MCF 10A (cell line): Measurements from ENCODE around the gene TUBA8. TPM values are rescaled to one million over a fixed set of nuclear protein-coding genes. Genes with fewer than 3 reads are reported as not detected.

Experiments used
- BruUV-seq: library from RNA; stranded (reverse); fragments of 400-500 nt; replicated peaks from 2 replicates; lab custom pipeline; 2021; lab: Mats Ljungman, UMichigan
- CTCF ChIA-PET: fragments of 300-600 bp; sonication (Branson Sonifier 250); formaldehyde crosslinking; extraction: SDS; loops from one replicate; lab custom pipeline; 2021; ENCODE audit warnings: antibody characterized with exemption, inconsistent platforms; lab: Yijun Ruan, JAX
- POLR2A ChIA-PET: fragments of 300-600, 350-650 bp; sonication (Branson Sonifier 250); formaldehyde crosslinking; extraction: SDS; loops from one replicate; lab custom pipeline; 2020; ENCODE audit warnings: antibody characterized with exemption, inconsistent platforms; lab: Yijun Ruan, JAX
- DNase-seq: peaks from one replicate; pipeline ENCODE4 v3.0.0-alpha.2; 2018; ENCODE audit not compliant: unreplicated experiment
- H3K27ac Mint-ChIP-seq: one replicate; pipeline ENCODE4 v1.8.0; 2022; ENCODE audit warnings: mild to moderate bottlenecking, low read depth, mixed read lengths; ENCODE audit not compliant: unreplicated experiment
- H3K27me3 Mint-ChIP-seq: one replicate; pipeline ENCODE4 v1.8.0; 2022; ENCODE audit warnings: mixed read lengths; ENCODE audit not compliant: insufficient read depth, unreplicated experiment
- H3K36me3 Mint-ChIP-seq: one replicate; pipeline ENCODE4 v1.8.0; 2022; ENCODE audit warnings: mild to moderate bottlenecking, moderate library complexity, mixed read lengths; ENCODE audit not compliant: insufficient read depth, unreplicated experiment
- H3K4me1 Mint-ChIP-seq: one replicate; pipeline ENCODE4 v1.8.0; 2022; ENCODE audit warnings: mixed read lengths; ENCODE audit not compliant: insufficient read depth, unreplicated experiment
- H3K4me3 Mint-ChIP-seq: one replicate; pipeline ENCODE4 v1.8.0; 2022; ENCODE audit warnings: mild to moderate bottlenecking, moderate library complexity, mixed read lengths; ENCODE audit not compliant: unreplicated experiment
- H3K9me3 Mint-ChIP-seq: one replicate; pipeline ENCODE4 v1.8.0; 2022; ENCODE audit warnings: mixed read lengths; ENCODE audit not compliant: unreplicated experiment
- intact Hi-C: fragments of 100-400 bp; cut with micrococcal nuclease; formaldehyde crosslinking; loops from 2 replicates; pipeline ENCODE4 v1.14.1; 2022
- total RNA-seq: library from RNA; stranded (reverse); gene quantifications from 2 replicates; pipeline ENCODE4 v1.2.3, GENCODE V29; 2022
- TF ChIP-seq, protein P1 (sequence below): fragments of 200-600 bp; IDR thresholded peaks from one replicate; pipeline ENCODE4 v1.8.0; 2022; ENCODE audit warnings: antibody characterized with exemption, mild to moderate bottlenecking; ENCODE audit not compliant: unreplicated experiment

The TUBA8 gene
- total RNA-seq, 1 experiment from 2014 or later, result not detected

DNA sequence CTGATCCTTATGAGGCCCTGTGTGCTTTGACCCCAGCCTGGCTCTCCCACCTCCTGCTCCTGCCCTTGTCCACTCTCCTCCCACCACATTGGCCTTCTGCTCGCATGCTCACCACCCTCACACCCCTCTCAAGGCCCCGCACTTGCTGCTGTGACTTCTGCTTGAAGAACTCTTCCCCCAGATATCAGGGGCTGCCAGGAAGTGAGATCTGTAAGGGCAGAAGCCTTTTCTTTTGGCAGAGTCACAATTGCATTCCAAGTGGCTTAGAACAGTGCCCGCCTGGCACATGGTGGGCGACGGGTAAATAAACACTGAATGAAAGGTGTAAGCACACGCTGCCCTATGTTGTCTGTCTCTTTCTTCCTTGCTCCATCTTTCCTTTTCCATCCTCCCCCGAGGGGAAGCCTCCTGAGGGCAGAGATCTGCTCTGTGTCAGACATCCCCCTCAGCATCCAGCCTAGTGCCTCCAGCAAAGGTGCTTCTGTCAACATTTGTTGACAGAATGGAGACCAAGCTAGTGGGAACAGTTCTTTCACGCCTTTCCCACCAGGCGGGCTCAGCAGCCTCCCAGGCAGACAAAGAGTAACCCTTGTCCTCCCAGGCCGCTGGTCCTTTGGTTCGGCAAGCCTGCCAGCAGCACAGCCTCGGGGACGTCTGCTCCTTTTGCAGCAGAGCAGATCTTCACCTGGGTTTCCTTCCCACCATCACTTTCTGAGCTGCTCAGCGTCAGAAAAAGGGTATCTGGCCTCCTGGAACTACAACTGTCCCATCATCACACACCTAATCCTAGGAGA, 42.9 kb upstream of the TUBA8 start:
- POLR2A ChIA-PET, result interaction anchor here (0.6 to 1.0 kb wide), 2 partner anchors 10 kb away, joined by 3 read pairs; partner anchors contain the start of gene PEX26
- no peak for DNase-seq
- TF ChIP-seq, protein P1, sequence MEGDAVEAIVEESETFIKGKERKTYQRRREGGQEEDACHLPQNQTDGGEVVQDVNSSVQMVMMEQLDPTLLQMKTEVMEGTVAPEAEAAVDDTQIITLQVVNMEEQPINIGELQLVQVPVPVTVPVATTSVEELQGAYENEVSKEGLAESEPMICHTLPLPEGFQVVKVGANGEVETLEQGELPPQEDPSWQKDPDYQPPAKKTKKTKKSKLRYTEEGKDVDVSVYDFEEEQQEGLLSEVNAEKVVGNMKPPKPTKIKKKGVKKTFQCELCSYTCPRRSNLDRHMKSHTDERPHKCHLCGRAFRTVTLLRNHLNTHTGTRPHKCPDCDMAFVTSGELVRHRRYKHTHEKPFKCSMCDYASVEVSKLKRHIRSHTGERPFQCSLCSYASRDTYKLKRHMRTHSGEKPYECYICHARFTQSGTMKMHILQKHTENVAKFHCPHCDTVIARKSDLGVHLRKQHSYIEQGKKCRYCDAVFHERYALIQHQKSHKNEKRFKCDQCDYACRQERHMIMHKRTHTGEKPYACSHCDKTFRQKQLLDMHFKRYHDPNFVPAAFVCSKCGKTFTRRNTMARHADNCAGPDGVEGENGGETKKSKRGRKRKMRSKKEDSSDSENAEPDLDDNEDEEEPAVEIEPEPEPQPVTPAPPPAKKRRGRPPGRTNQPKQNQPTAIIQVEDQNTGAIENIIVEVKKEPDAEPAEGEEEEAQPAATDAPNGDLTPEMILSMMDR, result no peak
- Mint-ChIP-seq H3K4me3 (no peak overlapping the region), H3K27me3 (no peaks in the 10 kb centered on the region), H3K36me3 (no peaks in the 10 kb centered on the region), H3K9me3 (no peaks in the 10 kb centered on the region), H3K4me1 (peaks cover 21% of the 10 kb centered on the region), H3K27ac (no peak overlapping the region)
- CTCF ChIA-PET, result no interaction called here
- BruUV-seq, result no TSS peak
- intact Hi-C loops, result loop anchor here (5.0 kb wide), 1 partner anchor 35 kb away; no protein-coding TSS in a partner anchor

DNA sequence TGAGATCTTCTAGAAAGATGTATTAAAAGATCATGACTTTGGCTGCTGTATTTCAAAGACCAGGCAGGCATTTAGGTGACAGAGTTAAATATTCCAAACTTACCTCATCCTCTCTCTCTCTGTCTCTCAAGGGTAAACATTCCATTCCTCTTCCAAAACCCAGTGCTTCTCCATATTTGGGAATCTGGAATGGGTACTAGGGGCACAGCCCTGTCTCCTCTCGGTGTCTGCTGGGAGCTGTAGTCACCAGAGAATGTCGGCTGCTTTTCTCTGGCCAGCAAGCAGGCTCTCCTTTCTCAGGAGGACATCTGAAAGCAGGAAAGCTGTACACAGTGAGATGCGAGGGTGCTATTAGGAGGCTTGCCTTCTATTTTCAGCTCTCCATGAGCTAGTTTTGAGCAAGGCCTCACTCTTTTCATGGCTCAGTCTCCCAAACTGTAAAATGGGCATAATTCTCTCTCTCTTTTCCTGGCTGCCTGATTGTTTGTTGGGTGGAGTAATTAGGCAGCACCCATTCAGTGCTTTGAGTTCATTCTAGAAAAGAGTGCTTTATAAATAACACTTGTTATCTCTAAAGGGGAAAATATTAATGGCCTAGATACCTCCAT, 42.1 kb upstream of the TUBA8 start:
- no peaks in the 10 kb centered on the region for H3K36me3 Mint-ChIP-seq

DNA sequence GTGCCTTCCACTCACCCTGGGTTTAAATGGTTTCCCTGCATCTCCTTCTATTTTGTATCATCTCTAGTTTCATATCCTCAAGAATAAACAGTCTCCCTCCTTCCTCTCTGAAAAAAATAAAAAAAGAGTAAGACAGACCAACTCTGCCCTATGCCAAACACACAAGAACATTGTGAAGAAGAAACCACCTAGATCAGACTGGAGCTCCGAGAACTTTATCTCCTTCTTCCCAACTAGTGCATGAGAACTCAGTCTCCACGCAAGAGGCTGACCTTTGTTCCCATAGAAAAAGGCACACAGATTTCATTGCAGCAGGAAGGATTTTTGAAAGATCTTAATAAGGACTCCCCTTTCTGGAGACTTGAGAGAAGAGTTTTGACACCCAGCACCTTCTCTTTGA, 41.6 kb upstream of the TUBA8 start:
- H3K36me3 Mint-ChIP-seq, result no peaks in the 10 kb centered on the region
- H3K4me3 Mint-ChIP-seq, result no peak overlapping the region
- no peak for DNase-seq
- no peak overlapping the region for H3K27ac Mint-ChIP-seq
- intact Hi-C loops, result loop anchor here (5.0 kb wide), 1 partner anchor 37 kb away; no protein-coding TSS in a partner anchor
- no TSS peak for BruUV-seq
- CTCF ChIA-PET, result interaction anchor here (1.0 to 10.0 kb wide), 2 partner anchors 173 to 239 kb away, joined by 3 to 145 read pairs; no protein-coding TSS in a partner anchor
- TF ChIP-seq, protein P1, result no peak
- no peaks in the 10 kb centered on the region for H3K27me3 Mint-ChIP-seq
- POLR2A ChIA-PET, result interaction anchor here (1.0 to 1.6 kb wide), 3 partner anchors 9 to 68 kb away, joined by 3 to 4 read pairs (median 3); partner anchors contain the start of gene PEX26
- no peaks in the 10 kb centered on the region for H3K9me3 Mint-ChIP-seq
- peaks cover 21% of the 10 kb centered on the region for H3K4me1 Mint-ChIP-seq

More for the DNA sequence above, 42.1 kb upstream of the TUBA8 start:
- TF ChIP-seq, protein P1, result no peak
- Mint-ChIP-seq H3K27me3 (no peaks in the 10 kb centered on the region), H3K4me1 (peaks cover 21% of the 10 kb centered on the region), H3K9me3 (no peaks in the 10 kb centered on the region), H3K4me3 (no peak overlapping the region), H3K27ac (no peak overlapping the region)
- no peak for DNase-seq
- POLR2A ChIA-PET, result interaction anchor here (1.0 kb wide), 2 partner anchors 9 to 10 kb away, joined by 3 to 4 read pairs; partner anchors contain the start of gene PEX26
- BruUV-seq, result no TSS peak
- CTCF ChIA-PET, result interaction anchor here (10.0 kb wide), 1 partner anchor 238 kb away, joined by 145 read pairs; no protein-coding TSS in a partner anchor
- intact Hi-C loops, result loop anchor here (5.0 kb wide), 1 partner anchor 36 kb away; no protein-coding TSS in a partner anchor

DNA sequence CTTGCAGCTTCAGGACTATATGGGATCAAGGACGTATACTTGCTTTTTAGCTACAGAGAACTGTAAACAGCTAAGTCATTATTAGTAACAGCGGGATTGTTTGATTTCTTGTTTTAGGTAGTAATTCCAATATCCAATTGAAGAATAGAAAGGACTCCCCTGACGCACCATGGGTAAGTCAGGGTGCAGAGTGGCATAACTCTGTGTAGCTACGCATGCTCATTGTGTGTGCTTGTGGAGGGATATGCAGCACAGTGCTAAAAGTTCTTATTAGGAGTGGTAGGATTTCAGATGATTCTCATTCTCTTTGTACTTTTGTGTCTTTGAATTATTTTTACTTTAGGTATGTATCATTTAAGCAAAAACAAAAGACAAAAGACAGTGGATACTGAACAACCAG, 40.6 kb upstream of the TUBA8 start:
- no peak for DNase-seq
- CTCF ChIA-PET, result interaction anchor here (0.5 to 10.0 kb wide), 6 partner anchors 11 to 444 kb away, joined by 3 to 145 read pairs (median 3); no protein-coding TSS in a partner anchor
- Mint-ChIP-seq H3K27ac (no peak overlapping the region), H3K27me3 (no peaks in the 10 kb centered on the region), H3K9me3 (no peaks in the 10 kb centered on the region), H3K4me1 (peaks cover 15% of the 10 kb centered on the region), H3K36me3 (no peaks in the 10 kb centered on the region), H3K4me3 (no peak overlapping the region)
- TF ChIP-seq, protein P1, result no peak
- POLR2A ChIA-PET, result interaction anchor here (0.7 to 1.6 kb wide), 3 partner anchors 38 to 69 kb away, joined by 3 to 8 read pairs (median 3); partner anchors contain the start of gene MICAL3
- intact Hi-C loops, result no loop called here
- no TSS peak for BruUV-seq
